GM19043 (cell line): Measurements from ENCODE around the gene ZCCHC9.
"Not testable (repeated sequence)": the region's sequence is repeated elsewhere in the genome, so short reads cannot be mapped to it uniquely, and the experiment has no call there.

Experiments used
- ATAC-seq: cut with Tn5 transposase; IDR thresholded peaks from one replicate; pipeline ENCODE4 v1.9.1; 2021; ENCODE audit warnings: low read depth; ENCODE audit not compliant: unreplicated experiment

The ZCCHC9 gene

GRCh38 chr5:81303563-81303962 lies 2.2 kb downstream of the ZCCHC9 start:
- no peak for ATAC-seq

GRCh38 chr5:81305785-81306184 lies 4.4 kb downstream of the ZCCHC9 start:
- no peak for ATAC-seq

GRCh38 chr5:81308836-81309235 lies 7.4 kb downstream of the ZCCHC9 start:
- ATAC-seq, result no peak

- no peak for ATAC-seq
Observed at GRCh38 chr5:81310402-81311063, 9.1 kb downstream of the ZCCHC9 start.

- no peak for ATAC-seq
Observed at GRCh38 chr5:81313278-81313677, 11.9 kb downstream of the ZCCHC9 start.

- no peak for ATAC-seq
Observed at GRCh38 chr5:81313686-81314085, 12.3 kb downstream of the ZCCHC9 start.

GRCh38 chr5:81314581-81314980 lies 13.2 kb downstream of the ZCCHC9 start:
- no peak for ATAC-seq

- no peak for ATAC-seq
Observed at GRCh38 chr5:81315336-81315735, 13.9 kb downstream of the ZCCHC9 start.

GRCh38 chr5:81315830-81316229 lies 14.4 kb downstream of the ZCCHC9 start:
- no peak for ATAC-seq

- ATAC-seq, result no peak
Observed at GRCh38 chr5:81316571-81316970, 15.2 kb downstream of the ZCCHC9 start.

GRCh38 chr5:81317536-81317935 lies 16.1 kb downstream of the ZCCHC9 start:
- no peak for ATAC-seq

GRCh38 chr5:81326554-81326953 lies 25.2 kb downstream of the ZCCHC9 start:
- no peak for ATAC-seq

GRCh38 chr5:81334304-81335061 lies 33.1 kb downstream of the ZCCHC9 start:
- ATAC-seq, result no peak

- ATAC-seq, result no peak
Observed at GRCh38 chr5:81335946-81336345, 34.6 kb downstream of the ZCCHC9 start.

- ATAC-seq, result no peak
Observed at GRCh38 chr5:81336556-81336955, 35.2 kb downstream of the ZCCHC9 start.

- ATAC-seq, result no peak
Observed at GRCh38 chr5:81337803-81338202, 36.4 kb downstream of the ZCCHC9 start.

- not testable (repeated sequence) for ATAC-seq
Observed at GRCh38 chr5:81338213-81338612, 36.8 kb downstream of the ZCCHC9 start.

- no peak for ATAC-seq
Observed at GRCh38 chr5:81344736-81345135, 43.3 kb downstream of the ZCCHC9 start.

- no peak for ATAC-seq
Observed at GRCh38 chr5:81345411-81346003, 44.1 kb downstream of the ZCCHC9 start.

GRCh38 chr5:81349161-81349560 lies 47.8 kb downstream of the ZCCHC9 start:
- ATAC-seq, result no peak

GRCh38 chr5:81350507-81350906 lies 49.1 kb downstream of the ZCCHC9 start:
- no peak for ATAC-seq

- ATAC-seq, result no peak
Observed at GRCh38 chr5:81353189-81353588, 51.8 kb downstream of the ZCCHC9 start.
